CD4-positive, CD25-positive, alpha-beta regulatory T cell (primary cell): ENCODE measurements around the gene ARID4A. TPM values are rescaled to one million over a fixed set of nuclear protein-coding genes. Genes with fewer than 3 reads are reported as not detected.
"Not testable (repeated sequence)": the region's sequence is repeated elsewhere in the genome, so short reads cannot be mapped to it uniquely, and the experiment has no call there.

Experiments
- ATAC-seq, 2 donors: fragments of 150-1000 bp; cut with Tn5 transposase; one replicate each; pipeline ENCODE4 v1.10.0; 2021; ENCODE audit warnings: low read depth in 2 of 2, moderate number of reproducible peaks in 2 of 2, moderate library complexity in 1 of 2
- DNase-seq, 3 donors: peaks; one replicate each; pipeline versions ENCODE4 v3.0.0 to v3.0.0-alpha.2; 2012 to 2022; ENCODE audit warnings: mixed read lengths in 1 of 3
- H3K27ac ChIP-seq: one replicate; pipeline ENCODE4 v1.7.0; 2013; ENCODE audit warnings: mild to moderate bottlenecking, low read length; ENCODE audit not compliant: insufficient read depth, poor library complexity, severe bottlenecking
- H3K27me3 ChIP-seq: one replicate; pipeline ENCODE4 v1.7.0; 2013; ENCODE audit warnings: low read length; ENCODE audit not compliant: control insufficient read depth, insufficient read depth
- H3K36me3 ChIP-seq: one replicate; pipeline ENCODE4 v1.7.0; 2013; ENCODE audit warnings: mild to moderate bottlenecking, low read length, moderate library complexity; ENCODE audit not compliant: control insufficient read depth, insufficient read depth
- H3K4me1 ChIP-seq: 2 replicates; pipeline ENCODE4 v1.7.0; 2013; ENCODE audit warnings: mild to moderate bottlenecking, low read length; ENCODE audit not compliant: insufficient read depth, control insufficient read depth, poor library complexity, severe bottlenecking
- H3K4me3 ChIP-seq: one replicate; pipeline ENCODE4 v1.7.0; 2013; ENCODE audit warnings: low read depth, mild to moderate bottlenecking, low read length, moderate library complexity
- H3K9me3 ChIP-seq, 2 experiments: 1 replicate in 1 of 2; 2 replicates in 1 of 2; pipeline ENCODE4 v1.7.0; 2013; ENCODE audit warnings: low read length in 2 of 2, mild to moderate bottlenecking in 1 of 2, moderate library complexity in 1 of 2; ENCODE audit not compliant: control insufficient read depth in 2 of 2
- H3K27ac Mint-ChIP-seq, 3 donors: one replicate each; pipeline ENCODE4 v1.8.0; 2020 to 2022; ENCODE audit warnings: mild to moderate bottlenecking in 3 of 3, mixed read lengths in 3 of 3, moderate library complexity in 2 of 3
- H3K27me3 Mint-ChIP-seq: one replicate; pipeline ENCODE4 v1.8.0; 2022; ENCODE audit warnings: mild to moderate bottlenecking, mixed read lengths
- H3K36me3 Mint-ChIP-seq: one replicate; pipeline ENCODE4 v1.8.0; 2020; ENCODE audit warnings: mixed read lengths
- H3K4me1 Mint-ChIP-seq, 4 donors: one replicate each; pipeline ENCODE4 v1.8.0; 2020 to 2022; ENCODE audit warnings: mixed read lengths in 4 of 4, mild to moderate bottlenecking in 1 of 4
- H3K4me3 Mint-ChIP-seq, 4 donors: one replicate each; pipeline ENCODE4 v1.8.0; 2020 to 2022; ENCODE audit warnings: mild to moderate bottlenecking in 4 of 4, mixed read lengths in 4 of 4, moderate library complexity in 3 of 4
- H3K9me3 Mint-ChIP-seq, 7 donors: one replicate each; pipeline ENCODE4 v1.8.0; 2020 to 2022; ENCODE audit warnings: mixed read lengths in 7 of 7, mild to moderate bottlenecking in 3 of 7, moderate library complexity in 2 of 7
- polyA plus RNA-seq, 4 donors: library from polyadenylated mRNA; unstranded; fragments of 300-500 nt; fragmentation: Illumina TruSeq; gene quantifications; one replicate each; pipeline ENCODE4 v1.2.3, GENCODE V29; 2021
- total RNA-seq: library from RNA; stranded (reverse); gene quantifications from one replicate; pipeline ENCODE4 v1.2.3, GENCODE V29; 2022

ARID4A gene, protein sequence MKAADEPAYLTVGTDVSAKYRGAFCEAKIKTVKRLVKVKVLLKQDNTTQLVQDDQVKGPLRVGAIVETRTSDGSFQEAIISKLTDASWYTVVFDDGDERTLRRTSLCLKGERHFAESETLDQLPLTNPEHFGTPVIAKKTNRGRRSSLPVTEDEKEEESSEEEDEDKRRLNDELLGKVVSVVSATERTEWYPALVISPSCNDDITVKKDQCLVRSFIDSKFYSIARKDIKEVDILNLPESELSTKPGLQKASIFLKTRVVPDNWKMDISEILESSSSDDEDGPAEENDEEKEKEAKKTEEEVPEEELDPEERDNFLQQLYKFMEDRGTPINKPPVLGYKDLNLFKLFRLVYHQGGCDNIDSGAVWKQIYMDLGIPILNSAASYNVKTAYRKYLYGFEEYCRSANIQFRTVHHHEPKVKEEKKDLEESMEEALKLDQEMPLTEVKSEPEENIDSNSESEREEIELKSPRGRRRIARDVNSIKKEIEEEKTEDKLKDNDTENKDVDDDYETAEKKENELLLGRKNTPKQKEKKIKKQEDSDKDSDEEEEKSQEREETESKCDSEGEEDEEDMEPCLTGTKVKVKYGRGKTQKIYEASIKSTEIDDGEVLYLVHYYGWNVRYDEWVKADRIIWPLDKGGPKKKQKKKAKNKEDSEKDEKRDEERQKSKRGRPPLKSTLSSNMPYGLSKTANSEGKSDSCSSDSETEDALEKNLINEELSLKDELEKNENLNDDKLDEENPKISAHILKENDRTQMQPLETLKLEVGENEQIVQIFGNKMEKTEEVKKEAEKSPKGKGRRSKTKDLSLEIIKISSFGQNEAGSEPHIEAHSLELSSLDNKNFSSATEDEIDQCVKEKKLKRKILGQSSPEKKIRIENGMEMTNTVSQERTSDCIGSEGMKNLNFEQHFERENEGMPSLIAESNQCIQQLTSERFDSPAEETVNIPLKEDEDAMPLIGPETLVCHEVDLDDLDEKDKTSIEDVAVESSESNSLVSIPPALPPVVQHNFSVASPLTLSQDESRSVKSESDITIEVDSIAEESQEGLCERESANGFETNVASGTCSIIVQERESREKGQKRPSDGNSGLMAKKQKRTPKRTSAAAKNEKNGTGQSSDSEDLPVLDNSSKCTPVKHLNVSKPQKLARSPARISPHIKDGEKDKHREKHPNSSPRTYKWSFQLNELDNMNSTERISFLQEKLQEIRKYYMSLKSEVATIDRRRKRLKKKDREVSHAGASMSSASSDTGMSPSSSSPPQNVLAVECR
- total RNA-seq (102 TPM), polyA plus RNA-seq (10 to 100 TPM; 23.3 to 30.4 (median 24.8) TPM)

DNA sequence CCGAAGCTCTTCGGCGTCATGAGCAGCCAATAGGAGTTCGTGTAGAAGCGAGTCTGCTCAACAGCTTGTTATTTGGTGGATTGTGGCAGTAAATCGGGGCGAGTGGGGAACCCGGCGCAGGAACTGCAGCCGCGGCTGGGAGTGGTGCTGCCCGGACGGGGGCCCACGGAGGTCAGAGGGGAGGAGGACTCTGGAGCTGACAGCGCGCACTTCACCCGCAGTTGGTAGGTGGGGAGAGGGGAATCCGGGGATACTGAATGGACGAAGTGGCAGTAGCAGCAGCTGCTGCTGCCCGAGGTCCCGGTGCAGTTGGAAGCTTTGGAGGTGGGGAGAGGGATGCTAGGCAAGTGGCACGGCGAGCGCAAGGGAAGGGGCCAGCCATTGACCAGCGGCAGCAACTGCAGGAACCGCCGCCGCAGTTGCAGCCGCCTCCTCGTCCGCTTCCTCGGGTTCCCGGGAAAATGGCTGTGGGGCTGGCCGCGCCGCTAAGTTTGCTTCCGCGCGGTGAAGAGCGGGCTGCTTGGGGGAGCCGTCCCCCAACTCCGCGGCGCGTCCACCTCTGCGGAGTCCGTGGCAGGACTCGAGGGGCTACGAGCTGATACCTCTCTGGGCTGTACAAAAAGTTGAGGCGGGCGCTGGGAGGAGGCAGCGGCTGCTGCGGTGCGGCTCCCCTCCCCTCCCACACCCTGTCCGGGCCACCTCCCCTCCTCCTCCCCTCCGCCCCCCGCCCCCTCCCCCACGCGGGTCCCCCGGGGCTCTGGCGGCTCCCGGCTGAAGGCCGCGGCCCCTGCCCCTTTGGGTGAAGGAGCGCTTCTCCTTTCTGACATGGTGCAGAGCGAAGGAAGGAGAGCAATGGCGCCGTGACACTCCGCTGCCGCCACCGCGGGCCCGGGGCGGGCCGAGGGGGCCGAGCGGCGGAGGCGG, at the start of gene ARID4A:
Gene ARID4A, plus strand, starts transcription at position 79 of the 924 bp plus-strand sequence. CDS start 1,300 bp downstream, outside the sequence.
- peak; percentile 32 to 46 (median 37) for DNase-seq
- H3K36me3 ChIP-seq = peaks cover 29% of the 10 kb centered on the region
- ATAC-seq = no peak
- no peaks in the 10 kb centered on the region for H3K9me3 ChIP-seq
- H3K4me3 ChIP-seq = peak within 1 kb of the TSS; percentile 99
- H3K4me1 ChIP-seq = peaks cover 46% of the 10 kb centered on the region
- peak within 1 kb of the TSS in 1 of 3 donors; percentile 95 for H3K27ac Mint-ChIP-seq
- H3K4me1 Mint-ChIP-seq = peaks cover 5 to 68% (median 35%) of the 10 kb centered on the region in 4 donors
- H3K4me3 Mint-ChIP-seq = peak within 1 kb of the TSS; percentile 93 to 99 (median 97)
- H3K9me3 Mint-ChIP-seq = no peaks in the 10 kb centered on the region
- no peaks in the 10 kb centered on the region for H3K27me3 Mint-ChIP-seq
- no peaks in the 10 kb centered on the region for H3K27me3 ChIP-seq
- peaks cover 22% of the 10 kb centered on the region for H3K36me3 Mint-ChIP-seq
- H3K27ac ChIP-seq = peak within 1 kb of the TSS; percentile 98

DNA sequence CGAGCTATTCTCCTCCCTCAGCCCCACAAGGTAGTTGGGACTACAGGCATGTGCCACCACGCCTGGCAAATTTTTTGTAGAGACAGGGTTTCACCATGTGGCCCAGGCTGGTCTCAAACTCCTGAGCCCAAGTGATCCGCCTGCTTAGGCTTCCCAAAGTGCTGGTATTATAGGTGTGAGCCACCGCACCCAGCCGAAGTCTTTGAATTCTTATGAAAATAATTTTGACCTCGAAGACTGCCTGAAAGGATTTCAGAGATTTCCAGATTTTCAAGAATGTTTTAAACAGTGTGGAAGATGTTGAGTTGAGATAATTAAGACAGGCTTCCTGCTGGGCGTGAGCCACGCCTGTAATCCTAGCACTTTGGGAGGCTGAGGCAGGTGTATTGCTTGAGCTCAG, 48.7 kb upstream of the ARID4A start:
- H3K4me3 Mint-ChIP-seq = no peak overlapping the region
- Histone ChIP-seq H3K4me3 (no peak overlapping the region), H3K27ac (no peak overlapping the region), H3K9me3 (no peaks in the 10 kb centered on the region), H3K4me1 (peaks cover 33% of the 10 kb centered on the region), H3K36me3 (peaks cover 47% of the 10 kb centered on the region), H3K27me3 (no peaks in the 10 kb centered on the region)
- ATAC-seq = no peak
- peaks cover 31% of the 10 kb centered on the region for H3K36me3 Mint-ChIP-seq
- no peaks in the 10 kb centered on the region for H3K9me3 Mint-ChIP-seq
- H3K27me3 Mint-ChIP-seq = peaks cover 4% of the 10 kb centered on the region
- DNase-seq = no peak
- no peak overlapping the region for H3K27ac Mint-ChIP-seq
- H3K4me1 Mint-ChIP-seq = peaks cover 26 to 50% (median 44%) of the 10 kb centered on the region in 4 donors

DNA sequence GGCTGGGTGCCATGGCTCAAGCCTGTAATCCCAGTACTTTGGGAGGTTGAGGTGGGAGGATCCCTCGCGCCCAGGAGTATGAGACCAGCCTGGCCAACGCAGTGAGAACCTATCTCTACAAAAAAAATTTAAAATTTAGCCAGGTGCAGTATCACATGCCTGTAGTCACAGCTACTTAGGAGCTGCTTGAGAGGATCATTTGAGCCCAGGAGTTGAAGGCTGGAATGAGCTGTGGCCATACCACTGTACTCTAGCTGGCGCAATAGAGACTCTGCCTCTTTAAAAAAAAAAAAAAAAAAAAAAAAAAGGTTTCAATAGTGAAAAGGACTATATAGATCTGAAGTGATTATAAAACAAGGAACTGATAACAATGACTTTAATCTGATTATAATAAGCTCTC, 40.2 kb upstream of the ARID4A start:
- H3K27me3 ChIP-seq = no peaks in the 10 kb centered on the region
- Mint-ChIP-seq H3K27me3 (peaks cover 4% of the 10 kb centered on the region), H3K9me3 (no peaks in the 10 kb centered on the region), H3K27ac (no peak overlapping the region), H3K4me3 (no peak overlapping the region), H3K36me3 (peaks cover 23% of the 10 kb centered on the region), H3K4me1 (peaks cover 4 to 22% (median 18%) of the 10 kb centered on the region in 4 donors)
- H3K36me3 ChIP-seq = peaks cover 77% of the 10 kb centered on the region
- H3K4me1 ChIP-seq = no peaks in the 10 kb centered on the region
- H3K27ac ChIP-seq = no peak overlapping the region
- DNase-seq (no peak), ATAC-seq (no peak)
- H3K9me3 ChIP-seq = no peaks in the 10 kb centered on the region
- no peak overlapping the region for H3K4me3 ChIP-seq

DNA sequence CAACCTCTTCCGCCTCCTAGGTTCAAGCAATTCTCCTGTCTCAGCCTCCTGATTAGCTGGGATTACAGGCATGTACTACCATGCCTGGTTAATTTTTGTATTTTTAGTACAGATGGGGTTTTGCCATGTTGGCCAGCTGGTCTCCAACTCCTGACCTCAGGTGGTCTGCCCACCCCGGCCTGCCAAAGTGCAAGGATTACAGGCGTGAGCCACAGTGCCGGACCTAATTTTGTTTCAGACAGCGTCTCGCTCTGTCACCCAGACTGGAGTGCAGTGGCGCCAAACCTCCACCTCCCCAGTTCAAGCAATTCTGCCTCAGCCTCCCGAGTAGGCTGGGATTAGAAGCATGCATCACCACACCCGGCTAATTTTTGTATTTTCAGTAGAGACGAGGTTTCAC, 36.4 kb upstream of the ARID4A start:
- peaks cover 9 to 31% (median 20%) of the 10 kb centered on the region in 4 donors for H3K4me1 Mint-ChIP-seq
- H3K9me3 ChIP-seq, H3K27me3 Mint-ChIP-seq, H3K9me3 Mint-ChIP-seq, H3K4me1 ChIP-seq, H3K27ac ChIP-seq, H3K4me3 Mint-ChIP-seq, H3K27me3 ChIP-seq, DNase-seq, H3K4me3 ChIP-seq, ATAC-seq: not testable (repeated sequence)
- peaks cover 91% of the 10 kb centered on the region for H3K36me3 ChIP-seq
- H3K27ac Mint-ChIP-seq = peak overlapping the region in 1 of 3 donors; percentile 46
- H3K36me3 Mint-ChIP-seq = peaks cover 36% of the 10 kb centered on the region

DNA sequence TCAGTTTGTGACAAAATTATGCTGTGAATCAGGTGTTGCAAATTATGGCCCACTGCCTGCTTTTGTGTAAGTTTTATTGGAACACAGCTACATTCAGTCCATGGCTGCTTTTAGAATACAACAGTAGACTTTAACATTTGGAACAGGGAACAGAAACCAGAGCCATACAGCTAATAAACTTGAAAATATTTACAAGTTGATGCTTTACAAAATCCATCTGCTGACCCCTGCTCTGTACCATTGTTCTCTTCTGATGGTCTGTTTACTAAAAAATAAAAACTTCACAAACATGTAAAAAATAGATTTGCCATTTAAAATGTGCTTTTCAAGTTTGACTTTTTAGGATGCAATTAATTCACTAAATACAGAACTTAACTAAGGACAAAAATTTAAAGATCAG, 33.0 kb upstream of the ARID4A start:
- no peaks in the 10 kb centered on the region for H3K27me3 Mint-ChIP-seq
- no peaks in the 10 kb centered on the region for H3K9me3 ChIP-seq
- no peak overlapping the region for H3K4me3 Mint-ChIP-seq
- no peak overlapping the region for H3K27ac ChIP-seq
- no peak overlapping the region for H3K4me3 ChIP-seq
- ATAC-seq (no peak), DNase-seq (no peak)
- no peaks in the 10 kb centered on the region for H3K9me3 Mint-ChIP-seq
- peaks cover 93% of the 10 kb centered on the region for H3K36me3 ChIP-seq
- H3K4me1 ChIP-seq = no peaks in the 10 kb centered on the region
- H3K27me3 ChIP-seq = no peaks in the 10 kb centered on the region
- H3K36me3 Mint-ChIP-seq = peaks cover 34% of the 10 kb centered on the region
- peaks cover 12 to 28% (median 20%) of the 10 kb centered on the region in 4 donors for H3K4me1 Mint-ChIP-seq
- no peak overlapping the region for H3K27ac Mint-ChIP-seq

DNA sequence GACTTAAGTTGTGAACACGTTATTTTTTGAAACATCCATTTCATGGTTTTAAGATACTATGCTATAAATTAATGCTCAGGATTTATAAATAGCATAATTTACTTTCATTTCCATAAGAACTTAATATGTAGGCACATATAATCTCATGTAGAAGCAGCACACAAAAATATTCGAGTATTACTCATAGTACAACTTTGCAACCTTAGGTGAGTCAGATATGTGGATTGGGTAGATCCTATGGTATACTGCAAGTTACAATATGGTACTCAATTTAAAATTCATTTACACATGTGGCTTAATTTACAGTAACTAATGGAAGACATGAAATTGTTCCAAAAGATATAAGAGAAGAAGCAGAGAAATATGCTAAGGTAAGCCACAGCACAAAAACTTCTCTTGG, 27.7 kb upstream of the ARID4A start:
- Histone ChIP-seq H3K27ac (no peak overlapping the region), H3K9me3 (no peaks in the 10 kb centered on the region), H3K4me1 (peaks cover 16% of the 10 kb centered on the region), H3K27me3 (no peaks in the 10 kb centered on the region), H3K36me3 (peaks cover 78% of the 10 kb centered on the region), H3K4me3 (no peak overlapping the region)
- peak overlapping the region in 1 of 3 donors; percentile 10 for H3K27ac Mint-ChIP-seq
- no peaks in the 10 kb centered on the region for H3K9me3 Mint-ChIP-seq
- DNase-seq (no peak), ATAC-seq (peak in 1 of 2 donors; percentile 9)
- H3K4me1 Mint-ChIP-seq = peaks cover 19 to 56% (median 43%) of the 10 kb centered on the region in 4 donors
- H3K4me3 Mint-ChIP-seq = no peak overlapping the region
- peaks cover 39% of the 10 kb centered on the region for H3K36me3 Mint-ChIP-seq
- no peaks in the 10 kb centered on the region for H3K27me3 Mint-ChIP-seq
